Stimulated activated CD4-positive, alpha-beta T cell treated with anti-CD3 and anti-CD28 coated beads, Interleukin-1b, Interleukin-23, amount 100 ng/mL, for 1 hour (primary cell): Measurements from ENCODE around the gene CD226.
"Not testable (repeated sequence)": the region's sequence is repeated elsewhere in the genome, so short reads cannot be mapped to it uniquely, and the experiment has no call there.

Experiments
- DNase-seq, 2 donors: peaks; one replicate each; pipeline ENCODE4 v3.0.0-alpha.2; 2020; ENCODE audit warnings: low read depth in 2 of 2

Gene CD226

DNA sequence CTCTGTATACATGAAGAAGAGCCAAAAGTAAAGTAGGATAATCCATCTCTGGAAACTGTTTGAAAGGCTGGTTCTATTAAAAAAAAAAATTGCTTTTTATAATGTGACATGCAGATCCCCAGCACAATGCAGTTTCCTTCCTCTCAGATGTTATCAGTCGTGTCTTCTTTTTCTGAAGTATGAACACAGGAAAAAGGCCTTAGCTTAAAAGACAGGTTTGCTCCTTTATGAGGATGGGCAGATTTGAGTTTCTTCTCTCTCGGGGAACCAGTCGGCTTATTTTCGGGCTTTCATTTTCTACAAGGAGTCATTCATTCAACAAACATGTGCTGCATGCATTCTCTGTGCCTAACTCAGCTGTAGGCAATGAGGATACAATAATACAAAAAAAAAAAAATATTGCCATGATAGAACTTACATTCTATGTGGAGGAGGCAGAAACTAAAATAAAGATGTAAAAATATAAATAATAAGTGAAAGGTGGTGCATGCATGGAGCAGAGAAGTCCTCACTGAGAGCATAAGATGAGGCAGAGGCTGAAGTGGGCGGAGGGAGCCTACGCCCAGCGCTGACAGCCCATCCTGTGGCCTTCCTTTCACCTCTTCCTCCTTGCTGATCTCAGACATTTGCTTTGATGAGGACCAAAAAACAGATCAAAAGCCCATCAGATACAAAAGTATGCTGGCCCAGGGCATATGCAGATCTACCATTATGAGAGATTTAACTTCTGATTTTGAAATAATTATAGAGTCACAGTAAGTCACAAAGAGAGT lies at the start of gene CD226:
Gene CD226 (minus strand): TSS at position 513 of the 773 bp plus-strand sequence. CDS start 467 bp downstream, at position 46.
- DNase-seq, result no peak

DNA sequence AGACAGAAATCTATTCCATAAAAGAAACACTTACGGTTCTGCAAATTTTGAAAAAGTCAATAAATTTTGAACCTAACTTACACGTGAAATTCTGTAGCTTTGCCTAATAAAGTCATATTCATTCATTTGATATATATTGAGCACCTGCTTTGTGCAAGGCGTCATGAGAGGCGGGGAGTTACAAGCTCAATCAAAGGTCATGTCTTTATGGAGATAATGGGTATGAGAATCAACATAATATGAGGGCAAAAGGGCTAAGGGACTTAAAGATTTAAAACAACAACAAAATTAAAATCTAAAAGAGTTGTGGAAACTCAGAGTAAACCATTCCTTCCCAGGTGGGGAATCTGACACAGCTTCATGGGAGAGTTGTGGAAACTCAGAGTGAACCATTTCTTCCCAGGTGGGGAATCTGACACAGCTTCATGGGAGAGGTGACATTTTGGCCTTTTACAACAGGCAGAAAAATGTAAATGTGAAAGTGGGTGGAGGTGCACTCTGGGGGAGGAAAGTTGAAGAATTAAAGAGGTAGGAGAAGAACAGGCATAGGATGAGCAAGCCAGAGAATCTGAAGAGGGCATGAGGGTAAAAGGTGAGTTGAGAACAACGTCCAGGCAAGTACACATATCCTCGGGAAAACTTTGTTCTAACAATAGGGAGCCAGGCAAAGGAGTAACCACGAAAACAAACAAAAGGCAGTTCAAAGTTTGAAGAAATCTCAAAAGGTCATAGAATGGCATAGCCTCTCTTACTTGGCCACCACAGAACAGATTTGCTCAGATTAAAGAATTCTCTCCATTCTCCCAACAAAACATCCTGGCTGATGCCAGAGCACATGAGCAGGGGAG lies 49.5 kb upstream of the CD226 start:
- no peak for DNase-seq

DNA sequence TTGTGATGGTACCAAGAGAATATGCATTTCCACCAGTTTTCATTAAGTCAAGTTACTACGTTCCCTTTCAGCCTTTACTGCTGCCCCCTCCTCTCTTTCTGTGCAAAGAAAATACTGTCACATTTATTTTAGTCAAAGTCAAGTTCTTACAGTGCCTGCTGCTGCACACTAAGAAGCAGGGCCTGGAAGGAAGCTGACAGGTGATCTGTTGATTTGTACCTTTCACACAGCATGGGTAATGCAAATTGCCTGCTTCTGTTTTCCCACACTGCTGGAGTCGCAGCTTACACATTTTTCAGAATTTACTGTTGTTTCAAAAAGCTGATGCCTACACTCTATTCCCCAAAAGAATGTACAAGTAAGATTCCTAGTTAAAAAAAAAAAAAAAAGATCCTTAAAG lies 48.7 kb upstream of the CD226 start:
- no peak for DNase-seq

DNA sequence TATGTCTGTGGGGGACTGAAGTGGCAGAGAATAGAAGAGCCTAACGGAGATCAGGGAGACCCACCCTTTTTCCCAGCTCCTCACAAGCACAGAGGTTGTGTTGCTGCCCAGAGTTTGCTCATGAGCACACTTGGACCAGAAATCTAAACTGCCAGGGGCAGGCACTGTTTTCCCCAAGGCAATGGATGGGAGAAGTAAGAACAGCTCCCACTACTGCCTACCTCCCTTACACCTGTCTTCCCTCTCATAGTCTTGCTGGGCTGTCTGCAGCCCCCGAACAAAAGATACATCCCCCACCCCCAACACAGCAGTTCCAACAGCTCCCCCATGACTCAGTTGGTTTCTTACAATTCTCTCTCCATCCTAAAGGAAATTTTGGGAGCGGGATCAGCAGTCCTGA lies 48.1 kb upstream of the CD226 start:
- DNase-seq, result no peak

DNA sequence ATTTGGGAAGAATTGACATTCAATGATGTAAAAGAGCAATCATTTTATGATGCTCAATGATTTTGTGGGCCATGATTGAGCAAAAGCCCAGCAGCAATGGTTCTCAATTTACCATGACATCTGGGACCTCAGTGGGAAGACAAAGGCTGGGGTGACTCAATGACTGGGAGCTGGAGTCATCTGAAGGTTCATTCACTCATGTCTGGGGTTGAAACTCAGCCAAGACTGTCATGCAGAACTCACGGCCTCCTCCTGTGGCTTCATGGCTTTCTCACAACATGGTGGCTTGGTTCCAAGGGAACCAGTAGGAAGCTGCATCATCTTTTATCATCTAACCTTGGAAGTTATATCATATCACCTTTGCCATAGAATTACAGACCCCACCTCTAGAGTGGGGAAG lies 45.1 kb upstream of the CD226 start:
- DNase-seq, result no peak

DNA sequence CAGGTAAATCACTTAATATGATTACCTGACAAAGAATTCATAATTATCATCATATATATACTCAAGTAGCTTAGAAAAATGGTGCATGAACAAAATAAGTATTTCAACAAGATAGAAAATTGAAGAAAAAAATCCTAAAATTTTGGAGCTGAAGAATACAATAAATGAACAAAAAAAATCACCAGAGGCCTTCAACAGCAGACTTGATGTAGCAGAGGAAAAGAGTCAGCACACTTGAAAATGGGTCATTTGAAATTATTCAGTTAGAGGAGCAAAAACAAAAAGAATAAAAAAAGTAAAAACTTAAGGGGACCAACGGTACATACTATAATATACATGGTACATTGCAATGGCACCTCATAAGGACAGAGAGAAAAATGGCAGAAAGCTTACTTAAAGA lies 40.2 kb upstream of the CD226 start:
- DNase-seq, result no peak

DNA sequence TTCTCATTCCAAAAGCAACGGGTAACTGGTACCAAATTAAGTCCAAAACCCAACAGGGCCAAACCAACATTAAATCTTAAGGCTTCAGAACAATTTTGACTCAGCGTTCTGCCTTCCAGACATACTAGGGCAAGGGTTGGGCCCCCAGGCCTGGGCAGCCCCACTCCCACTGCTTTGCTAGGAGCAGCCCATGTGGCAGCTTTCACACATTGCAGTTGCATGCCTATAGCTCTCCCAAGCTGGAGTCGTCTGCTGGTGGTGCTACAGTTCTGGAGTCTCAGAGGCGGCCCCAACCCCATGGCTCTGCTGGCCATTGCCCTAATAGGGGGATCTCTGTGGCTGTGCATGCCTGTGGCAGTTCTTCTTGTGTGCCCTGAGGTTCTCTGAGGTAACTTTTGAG lies 37.6 kb upstream of the CD226 start:
- DNase-seq, result no peak

DNA sequence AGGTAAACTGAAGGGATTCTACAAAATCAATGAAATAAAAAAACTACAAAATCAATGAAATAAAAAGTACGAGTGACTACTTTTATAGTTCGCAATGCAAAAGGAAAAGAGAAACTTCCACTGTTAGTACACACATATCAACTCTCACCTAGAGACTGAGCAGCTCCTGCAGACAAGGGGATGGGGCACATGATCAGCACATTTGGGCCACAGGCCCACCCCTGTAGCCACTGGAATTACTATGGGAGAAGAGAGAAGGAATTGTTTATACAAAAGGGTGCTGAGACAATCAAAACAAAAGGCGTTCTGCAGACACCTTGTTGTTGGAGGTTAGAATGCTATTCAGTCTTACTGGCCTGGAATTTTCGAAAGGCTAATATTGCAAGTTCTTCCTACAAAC lies 34.7 kb upstream of the CD226 start:
- no peak for DNase-seq

DNA sequence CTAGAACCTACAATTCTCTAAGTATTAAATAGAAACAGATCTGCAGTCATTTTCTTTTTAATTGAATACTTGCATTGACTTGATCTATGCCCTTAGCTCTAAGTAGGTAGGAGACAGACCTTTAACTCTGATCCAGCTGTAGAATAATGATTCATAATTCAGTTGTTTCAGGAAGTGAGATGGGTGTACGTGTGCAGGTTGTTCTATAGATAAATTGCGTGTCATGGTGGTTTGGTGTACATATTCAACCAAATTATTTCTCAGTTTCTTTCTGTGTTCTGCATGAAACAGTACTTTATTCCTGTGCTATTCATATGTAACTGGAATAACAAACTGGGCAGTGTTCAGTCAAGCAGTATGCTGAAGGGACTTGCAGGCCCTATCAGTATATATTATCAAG lies 34.3 kb upstream of the CD226 start:
- no peak for DNase-seq

DNA sequence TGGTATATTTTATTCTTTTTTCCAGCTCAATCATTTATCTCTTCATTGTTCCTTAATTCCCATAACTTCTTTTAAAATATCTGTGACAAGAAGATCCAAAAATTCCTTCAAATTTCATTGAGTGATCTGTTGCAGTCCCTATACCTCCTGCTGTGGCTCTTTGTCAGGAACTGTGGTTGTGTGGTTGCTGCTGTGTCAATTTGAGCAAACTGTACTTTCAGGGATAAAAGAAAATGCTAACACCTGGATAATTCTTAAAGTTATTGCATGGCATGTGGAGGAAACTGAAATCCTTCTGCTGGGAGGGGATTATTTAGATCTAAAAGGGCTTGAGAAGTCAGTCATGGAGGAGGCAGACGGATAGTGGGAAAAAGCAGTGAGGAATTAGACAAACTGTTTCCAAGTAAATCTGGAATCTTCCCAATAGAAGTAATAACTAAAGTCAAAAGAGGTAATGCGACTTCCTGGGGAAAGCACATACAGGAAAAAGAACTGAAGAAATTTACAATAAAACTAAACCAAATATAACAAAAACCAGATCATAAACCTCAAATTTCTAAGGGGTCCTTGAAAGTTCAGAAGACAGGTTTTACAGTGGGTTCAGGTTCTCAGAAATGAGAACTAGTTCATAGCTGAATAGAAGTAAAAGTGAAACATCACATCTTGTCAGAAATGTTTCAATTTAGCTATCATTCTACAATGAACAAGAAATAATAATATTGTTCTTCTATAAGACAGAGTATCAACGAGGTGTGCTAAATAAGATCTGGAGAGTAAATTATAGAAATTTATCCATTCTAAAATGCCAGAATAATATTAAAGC lies 33.5 kb upstream of the CD226 start:
- no peak for DNase-seq

DNA sequence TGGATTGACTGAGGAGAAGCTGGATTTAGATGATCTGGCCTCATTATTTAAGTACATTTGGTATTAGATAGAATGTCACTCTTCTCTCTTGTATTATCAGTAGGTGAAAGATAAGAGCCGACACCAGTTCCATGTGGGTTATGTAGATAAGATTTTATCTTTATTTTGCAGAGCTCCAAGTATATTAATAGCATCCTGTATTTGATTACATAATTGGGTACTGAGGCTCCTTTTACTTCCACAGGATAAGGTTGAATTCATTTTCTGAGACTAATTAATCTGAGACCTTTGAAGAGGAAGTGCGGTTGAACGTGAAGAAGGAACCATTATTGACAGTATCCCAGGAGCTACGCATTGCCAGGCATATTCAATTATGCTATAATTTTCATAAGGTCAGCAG lies 32.8 kb upstream of the CD226 start:
- no peak for DNase-seq

DNA sequence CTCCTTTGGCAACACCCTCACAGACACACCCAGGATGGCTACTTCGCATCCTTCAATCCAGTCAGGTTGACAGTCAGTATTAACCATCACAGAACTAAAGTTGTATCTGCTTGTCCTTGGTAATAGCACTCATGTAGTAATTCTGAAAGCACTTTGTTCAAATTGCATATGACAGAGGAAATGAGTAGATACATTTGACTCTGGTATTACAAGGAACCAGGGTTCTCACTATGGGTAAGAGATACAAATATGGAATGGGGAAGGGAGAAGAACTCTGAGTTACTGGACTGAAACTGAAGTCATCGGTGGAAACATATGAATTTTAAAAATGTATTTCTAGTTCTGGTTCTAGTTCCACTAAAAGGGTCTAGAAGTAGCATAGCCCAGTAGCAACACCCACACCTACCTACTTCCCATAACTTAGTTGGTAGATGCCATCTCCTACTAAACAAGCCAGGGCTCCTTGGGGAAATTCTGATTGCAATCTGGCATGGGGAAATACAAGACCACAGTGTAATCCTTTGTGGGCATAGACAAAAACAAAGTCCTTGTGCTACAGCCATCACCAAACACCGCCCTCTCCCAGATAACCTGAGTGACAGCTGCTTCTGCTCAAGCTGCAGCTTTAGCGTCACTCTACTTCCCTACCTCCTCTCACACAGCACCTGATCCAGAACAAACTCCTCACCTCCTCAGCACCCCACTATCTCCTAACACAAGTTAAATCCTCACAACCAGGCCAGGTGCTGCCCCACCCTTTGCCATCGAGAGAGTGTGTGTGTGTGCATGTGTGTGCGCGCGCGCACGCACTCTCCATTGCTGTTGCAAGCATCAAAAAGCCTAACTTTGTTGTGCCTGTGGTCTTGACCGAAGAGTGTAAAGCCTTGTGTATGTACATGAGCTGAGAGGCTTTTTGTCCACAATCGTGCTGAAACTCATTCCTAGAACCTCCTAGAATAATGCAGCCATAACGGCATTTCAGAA lies 31.4 kb upstream of the CD226 start:
- no peak for DNase-seq

DNA sequence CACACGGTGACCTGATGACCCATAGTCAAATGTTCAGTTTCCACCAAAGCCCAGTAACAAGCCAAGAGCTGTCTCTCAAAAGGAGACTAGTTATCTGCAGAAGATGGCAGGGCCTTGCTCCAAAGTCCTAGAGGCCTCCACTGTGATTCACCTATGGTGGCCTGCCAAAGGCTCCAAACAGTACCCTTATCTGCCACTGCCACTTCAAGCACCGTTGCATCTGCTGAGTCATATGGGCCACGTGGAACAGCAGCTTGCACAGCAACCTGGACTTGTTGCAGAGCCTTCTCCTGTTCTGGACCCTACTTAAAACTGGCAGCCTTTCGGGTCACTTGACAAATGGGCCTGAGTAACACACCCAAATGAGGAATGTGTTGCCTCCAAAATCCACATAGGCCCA lies 27.6 kb upstream of the CD226 start:
- not testable (repeated sequence) for DNase-seq

DNA sequence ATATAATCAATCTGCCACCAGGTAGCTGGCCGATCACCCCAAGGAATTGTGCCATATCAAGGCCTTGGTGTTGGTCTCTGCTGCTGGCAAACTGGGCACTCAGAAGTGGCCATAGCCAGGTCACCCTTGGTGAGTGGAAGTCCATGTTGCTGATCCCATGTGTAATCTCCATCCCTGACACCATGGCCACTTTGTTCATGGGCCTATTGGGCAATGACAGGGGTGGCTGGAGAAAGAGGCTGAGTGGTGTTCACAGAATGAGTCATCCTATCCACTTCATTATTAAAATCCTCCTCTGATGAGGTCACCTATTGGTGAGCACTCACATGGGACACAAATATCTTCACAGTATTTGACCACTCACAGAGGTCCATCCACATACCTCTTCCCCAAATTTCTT lies 26.7 kb upstream of the CD226 start:
- no peak for DNase-seq

DNA sequence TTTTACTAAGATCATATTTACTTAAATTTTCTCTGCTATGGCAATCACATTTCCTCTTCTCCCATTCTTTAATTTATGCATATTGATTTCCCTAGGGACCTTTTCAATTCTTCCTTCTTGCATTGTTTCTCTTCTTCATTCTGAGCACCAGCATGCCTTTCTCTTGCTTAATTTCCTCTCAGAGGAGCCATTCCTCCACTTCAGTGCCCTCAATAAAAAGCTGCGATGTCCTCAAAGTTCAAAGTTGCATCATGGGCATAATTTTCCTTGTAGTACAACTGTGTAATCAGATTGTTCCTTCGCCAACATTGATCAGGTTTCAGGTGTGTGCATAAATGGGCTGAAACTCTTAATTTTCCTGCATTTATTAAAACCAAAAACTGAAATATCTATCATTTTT lies 21.8 kb upstream of the CD226 start:
- no peak for DNase-seq

DNA sequence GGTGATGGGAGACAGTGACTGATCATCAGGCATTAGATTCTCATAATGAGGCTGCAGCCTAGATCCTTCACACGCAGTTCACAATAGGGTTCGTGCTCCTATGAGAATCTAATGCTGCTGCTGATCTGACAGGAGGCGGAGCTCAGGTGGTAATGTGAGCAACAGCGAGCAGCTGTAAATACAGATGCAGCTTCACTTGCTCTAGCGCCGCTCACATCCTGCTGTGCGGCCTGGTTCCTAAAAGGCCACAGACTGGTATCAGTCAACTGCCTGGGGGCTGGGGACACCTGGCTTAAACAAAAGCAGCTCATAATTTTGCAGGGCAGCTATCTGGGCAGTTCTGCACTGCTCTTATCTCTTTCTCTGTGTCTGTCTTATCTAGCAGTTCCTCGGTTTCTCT lies 20.4 kb upstream of the CD226 start:
- no peak for DNase-seq

DNA sequence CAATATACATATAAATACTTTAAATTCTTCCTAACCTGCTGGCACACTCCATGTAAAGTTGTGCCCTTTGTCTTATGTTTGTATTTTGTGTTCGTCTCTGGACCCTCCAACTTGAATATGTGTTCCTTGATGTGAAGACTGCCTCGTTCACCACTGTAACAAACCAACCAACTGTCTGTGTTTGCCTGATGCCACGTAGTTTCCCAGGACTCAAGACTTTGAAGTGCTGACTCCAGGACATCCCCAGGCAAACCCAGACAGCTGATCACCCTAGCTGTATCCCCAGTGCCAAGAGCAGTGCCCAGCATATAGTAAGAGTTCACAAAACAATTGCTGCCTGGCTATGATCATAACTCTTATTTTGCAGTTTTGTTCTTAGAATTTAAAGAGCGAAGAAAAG lies 15.5 kb upstream of the CD226 start:
- DNase-seq, result no peak

DNA sequence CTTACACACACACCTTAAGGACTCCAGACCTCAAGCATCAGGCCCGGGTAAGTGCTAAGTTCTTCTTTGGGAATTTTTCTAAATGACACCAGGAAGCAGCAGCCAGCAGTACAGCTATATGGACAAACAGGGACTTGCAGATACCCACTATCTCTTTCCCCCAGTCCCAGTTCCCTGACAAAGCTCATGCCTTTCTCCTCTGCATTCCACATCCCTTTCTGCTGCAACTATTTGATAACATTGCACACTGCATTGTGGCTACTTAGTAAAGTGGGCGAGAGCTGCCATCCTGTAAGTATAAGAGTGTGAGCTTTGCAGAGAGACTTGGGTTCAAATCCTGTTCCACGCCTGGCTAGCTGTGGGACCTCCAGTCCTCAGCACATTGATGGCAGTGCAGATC lies 14.0 kb upstream of the CD226 start:
- no peak for DNase-seq

DNA sequence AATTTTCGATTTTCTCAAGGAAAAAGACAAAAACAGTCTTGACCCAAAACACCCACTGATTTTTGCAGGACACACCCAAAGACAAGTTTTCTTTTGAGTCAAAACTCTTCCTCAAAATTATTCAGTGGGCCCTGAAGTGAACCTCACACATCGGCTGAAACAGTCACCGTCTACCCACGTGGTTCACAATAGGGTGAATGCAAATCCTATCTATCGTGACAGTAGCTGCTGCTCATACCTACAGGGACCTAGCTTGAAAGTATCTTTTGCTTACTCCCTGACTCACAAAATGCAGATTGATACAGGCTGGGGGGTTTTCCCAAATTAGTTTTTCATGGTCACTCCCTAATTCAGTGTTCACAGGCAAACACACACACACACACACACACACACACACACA lies 10.7 kb upstream of the CD226 start:
- DNase-seq, result no peak

DNA sequence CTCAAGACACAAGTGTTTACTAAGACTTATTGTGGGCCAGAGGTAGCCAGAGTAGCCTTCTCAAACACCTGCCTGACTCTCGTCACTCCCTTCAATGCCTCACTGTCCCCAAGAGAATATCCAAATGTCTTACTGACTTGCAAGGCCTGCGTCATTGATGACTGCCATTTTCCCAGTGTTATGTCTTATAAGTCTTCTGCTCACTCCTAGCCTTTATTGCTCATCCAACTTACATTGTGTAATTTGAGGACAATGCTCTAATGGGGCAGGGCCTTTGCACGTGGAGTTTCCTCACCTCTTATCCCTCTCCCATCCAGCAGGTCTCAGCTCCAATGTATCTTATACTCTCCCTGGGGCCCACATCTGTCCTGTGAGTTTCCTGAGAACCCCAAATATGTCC lies 10.1 kb upstream of the CD226 start:
- DNase-seq, result no peak
